HG03045 (cell line): ENCODE results near the gene CTPS2.
"Not testable (repeated sequence)": the region's sequence is repeated elsewhere in the genome, so short reads cannot be mapped to it uniquely, and the experiment has no call there.

Experiments used
- ATAC-seq: cut with Tn5 transposase; IDR thresholded peaks from one replicate; pipeline ENCODE4 v1.9.1; 2021; ENCODE audit warnings: mild to moderate bottlenecking, moderate library complexity; ENCODE audit not compliant: unreplicated experiment

Gene CTPS2

GRCh38 chrX:16658284-16658683, 54.2 kb downstream of the CTPS2 start:
- no peak for ATAC-seq

DNA sequence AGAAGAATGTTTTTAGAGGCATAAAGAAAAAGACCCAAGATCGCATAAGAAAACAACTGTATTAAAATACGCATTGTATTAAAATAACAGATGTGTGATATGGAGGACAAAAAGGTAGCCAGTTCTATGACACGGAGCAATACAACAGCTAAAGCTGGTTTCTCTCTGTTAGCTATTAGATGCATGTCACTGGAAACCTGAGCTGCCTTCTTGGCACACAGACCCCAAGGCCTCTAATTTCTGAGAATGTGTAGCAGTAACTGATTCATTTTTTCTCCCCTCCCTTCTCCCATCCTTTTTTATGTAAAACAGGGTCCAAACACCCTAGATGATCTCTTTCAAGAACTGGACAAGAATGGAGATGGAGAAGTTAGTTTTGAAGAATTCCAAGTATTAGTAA, 58.4 kb downstream of the CTPS2 start:
- ATAC-seq, result no peak

DNA sequence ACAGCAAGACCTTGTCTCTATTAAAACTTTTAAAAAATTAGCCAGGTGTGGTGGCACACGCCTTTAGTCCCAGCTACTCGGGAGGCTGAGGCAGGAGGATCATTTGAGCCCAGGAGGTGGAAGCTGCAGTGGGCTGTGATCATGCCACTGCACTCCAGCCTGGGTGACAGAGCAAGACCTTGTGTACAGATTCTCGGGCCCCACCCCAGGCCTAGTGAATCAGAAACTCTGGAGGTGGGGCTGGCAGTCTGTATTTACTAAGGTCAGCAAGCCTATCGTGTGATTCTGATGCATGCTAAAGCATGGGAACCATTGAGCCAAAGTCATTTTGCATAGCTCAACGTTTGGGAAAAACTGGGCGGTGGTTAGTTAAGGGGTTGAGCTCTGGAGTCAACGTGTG, 59.0 kb downstream of the CTPS2 start:
- ATAC-seq, result no peak

DNA sequence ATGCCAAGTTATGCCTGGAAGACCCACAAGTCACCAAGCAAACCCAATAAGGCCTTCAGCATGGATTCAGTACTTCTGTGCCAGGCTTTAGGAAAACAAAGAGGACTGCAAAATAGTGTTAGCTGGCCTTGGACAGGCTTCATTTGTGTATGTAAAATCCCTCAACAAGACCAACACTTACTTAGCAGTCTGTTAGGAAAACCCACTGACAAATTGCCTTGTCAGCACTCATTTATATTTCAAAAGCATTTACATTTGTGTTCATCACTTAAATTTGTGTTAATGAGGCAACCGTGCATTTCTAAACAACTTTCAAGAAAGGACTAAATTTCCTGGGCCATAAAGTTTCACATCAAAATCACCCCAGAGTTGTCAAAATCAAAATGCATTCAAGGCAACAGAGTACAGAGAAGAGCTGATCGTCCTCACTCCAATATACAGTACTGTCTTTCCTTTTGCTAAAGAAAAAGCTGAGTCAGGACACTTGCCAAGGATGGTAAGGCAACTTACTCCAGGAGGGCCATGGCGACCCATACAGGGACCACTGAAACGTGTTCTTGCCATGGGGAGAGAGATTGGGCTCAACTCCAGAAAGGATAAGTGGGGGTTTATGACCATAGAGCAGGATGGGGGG, 61.0 kb downstream of the CTPS2 start:
- ATAC-seq, result no peak

- ATAC-seq, result no peak
Measured at GRCh38 chrX:16649858-16650257, 62.6 kb downstream of the CTPS2 start, which contains the start of gene S100G. Gene S100G (plus strand): TSS chrX:16650158. CDS start chrX:16651007, 849 bp downstream.

DNA sequence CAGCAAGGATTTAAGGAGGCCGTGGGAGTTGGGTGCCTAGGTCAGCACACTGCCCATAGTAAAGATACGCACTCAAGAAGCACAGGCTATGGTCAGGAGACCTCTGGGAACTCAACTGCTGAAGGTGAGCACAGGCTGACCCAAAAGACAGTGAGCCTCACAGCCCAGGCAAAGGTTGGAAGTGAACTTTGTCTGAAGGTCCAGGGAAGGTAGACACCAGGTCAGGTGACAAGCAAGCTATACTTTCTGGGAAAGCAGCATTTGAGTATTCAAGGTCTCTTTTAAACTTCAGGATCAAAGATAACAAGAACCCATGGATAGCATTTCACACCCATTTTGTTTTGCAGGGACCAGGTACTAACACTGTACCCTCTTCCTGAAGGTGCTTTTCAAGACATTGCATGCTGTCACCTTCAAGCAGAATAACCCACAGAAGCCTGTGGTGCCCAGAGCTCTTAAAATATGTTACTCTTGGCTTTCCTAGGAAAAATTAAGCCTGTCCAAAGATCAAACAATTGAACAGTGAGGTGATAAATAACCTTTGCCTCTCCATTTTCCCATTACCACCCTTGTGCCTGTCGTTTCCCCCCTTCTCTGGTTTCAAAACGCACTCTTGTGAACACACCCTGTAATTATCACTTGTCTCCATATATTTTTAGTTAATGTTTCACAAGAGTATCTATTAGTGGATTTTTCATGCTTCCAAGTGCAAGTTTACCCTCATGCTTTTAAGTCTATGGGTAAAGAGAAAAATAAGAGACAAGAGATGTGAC, 65.9 kb downstream of the CTPS2 start:
- no peak for ATAC-seq

DNA sequence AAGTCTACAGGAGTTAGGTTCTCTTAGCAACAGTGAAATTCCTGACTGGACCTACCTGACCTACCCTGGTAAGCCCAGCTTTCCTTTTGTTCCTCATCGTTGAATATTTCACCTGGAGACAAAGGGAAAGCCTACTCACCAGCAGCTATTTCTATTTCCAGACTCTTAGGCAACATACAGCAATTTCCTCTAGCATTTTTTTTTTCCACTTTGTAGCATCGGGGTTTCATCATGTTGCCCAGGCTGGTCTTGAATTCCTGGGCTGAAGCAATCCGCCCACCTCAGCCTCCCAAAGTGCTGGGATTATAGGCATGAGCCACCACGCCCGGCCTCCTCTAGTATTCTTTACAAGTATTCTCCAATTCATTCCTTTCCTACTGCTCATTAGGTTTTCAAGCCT, 69.3 kb downstream of the CTPS2 start:
- ATAC-seq, result no peak

GRCh38 chrX:16640823-16641222, 71.6 kb downstream of the CTPS2 start:
- no peak for ATAC-seq

DNA sequence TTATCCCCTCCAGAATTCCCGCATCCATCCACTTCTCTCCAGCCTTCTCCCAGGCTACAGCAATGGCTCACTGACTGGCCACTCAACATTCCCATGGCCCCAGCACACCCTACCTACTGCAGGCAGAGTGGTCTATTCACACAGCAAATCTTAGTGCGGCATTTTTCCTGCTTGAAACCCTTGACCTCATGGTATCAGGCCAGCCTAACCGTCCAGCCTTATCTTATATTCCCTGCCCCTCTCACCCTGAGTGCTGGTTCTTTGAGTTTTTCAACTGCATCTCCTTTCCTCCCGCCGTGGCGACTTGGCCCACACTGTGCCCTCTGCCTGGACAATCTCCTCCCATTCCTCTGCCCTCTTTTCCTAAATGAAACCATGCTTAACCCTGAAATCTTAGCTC, 72.5 kb downstream of the CTPS2 start:
- ATAC-seq, result no peak

- no peak for ATAC-seq
Measured at GRCh38 chrX:16638533-16638932, 73.9 kb downstream of the CTPS2 start.

DNA sequence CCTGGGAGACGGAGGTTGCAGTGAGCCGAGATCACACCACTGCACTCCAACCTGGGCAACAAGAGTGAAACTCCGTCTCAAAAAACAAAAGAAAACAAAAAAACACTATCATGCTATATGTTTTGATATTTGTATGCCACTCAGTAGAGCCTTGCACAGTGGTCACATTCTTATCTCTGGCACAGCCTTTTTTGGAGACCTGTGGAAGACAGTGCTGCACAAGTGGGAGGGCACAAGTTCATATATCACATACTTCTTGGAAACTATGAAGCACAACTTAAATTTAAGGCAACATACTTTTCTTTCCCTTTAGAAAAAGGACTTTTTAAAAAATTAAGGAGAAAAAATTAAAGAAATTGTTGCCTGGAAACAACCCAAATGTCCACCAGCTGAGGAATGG, 76.9 kb downstream of the CTPS2 start:
- ATAC-seq, result no peak

GRCh38 chrX:16635040-16635439, 77.4 kb downstream of the CTPS2 start:
- ATAC-seq, result no peak

DNA sequence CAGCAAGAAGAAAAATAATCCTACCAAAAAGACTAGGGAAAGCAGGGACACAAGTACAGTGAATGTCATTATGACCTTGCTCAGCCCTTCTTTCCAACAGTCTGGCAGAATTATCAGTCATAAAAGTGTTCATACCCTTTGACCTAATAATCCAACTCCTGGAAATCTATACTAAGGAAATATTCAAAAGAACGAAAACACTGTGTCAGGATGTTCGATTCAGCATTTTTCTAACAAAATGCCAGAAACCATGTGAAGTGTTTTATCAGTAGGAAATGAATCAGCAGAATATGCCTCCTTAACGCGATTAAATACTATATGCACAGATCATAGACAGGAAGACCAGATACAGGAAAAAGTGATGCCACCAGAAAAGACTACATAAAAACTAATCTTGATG, 78.7 kb downstream of the CTPS2 start:
- ATAC-seq, result no peak

GRCh38 chrX:16629909-16630308, 82.6 kb downstream of the CTPS2 start:
- no peak for ATAC-seq

DNA sequence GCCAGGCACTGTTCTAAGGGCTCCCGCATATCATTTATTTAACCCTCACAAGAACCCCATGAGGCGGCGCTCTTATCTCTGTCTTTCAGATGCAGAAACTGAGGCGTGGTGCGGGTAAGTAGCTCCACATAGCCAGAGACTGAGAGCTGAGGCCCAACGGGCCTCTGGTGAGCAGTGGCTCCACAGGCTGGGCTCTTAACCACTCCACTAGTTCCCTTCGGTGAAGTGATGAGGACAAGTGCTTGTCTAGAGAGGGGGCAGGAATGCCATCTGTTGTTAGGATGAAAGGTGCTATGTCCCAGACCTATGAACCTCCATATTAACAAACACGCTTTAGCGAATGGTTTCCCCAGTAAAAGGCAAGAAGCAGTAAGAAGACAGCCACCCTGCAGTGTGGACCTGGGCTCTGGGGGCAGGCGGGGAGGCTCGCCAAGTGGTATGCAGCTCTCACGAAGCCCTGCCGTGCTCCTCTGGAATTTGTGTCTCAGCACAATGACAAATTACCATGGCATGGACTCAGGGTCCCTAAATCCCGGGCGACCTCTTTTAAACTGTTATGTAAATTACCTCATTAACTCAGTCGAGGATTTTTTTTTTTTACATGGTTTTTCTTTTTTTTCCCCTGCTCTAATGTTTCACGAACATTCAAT, 83.4 kb downstream of the CTPS2 start:
- no peak for ATAC-seq

- ATAC-seq, result not testable (repeated sequence)
Measured at GRCh38 chrX:16628511-16628910, 84.0 kb downstream of the CTPS2 start.

DNA sequence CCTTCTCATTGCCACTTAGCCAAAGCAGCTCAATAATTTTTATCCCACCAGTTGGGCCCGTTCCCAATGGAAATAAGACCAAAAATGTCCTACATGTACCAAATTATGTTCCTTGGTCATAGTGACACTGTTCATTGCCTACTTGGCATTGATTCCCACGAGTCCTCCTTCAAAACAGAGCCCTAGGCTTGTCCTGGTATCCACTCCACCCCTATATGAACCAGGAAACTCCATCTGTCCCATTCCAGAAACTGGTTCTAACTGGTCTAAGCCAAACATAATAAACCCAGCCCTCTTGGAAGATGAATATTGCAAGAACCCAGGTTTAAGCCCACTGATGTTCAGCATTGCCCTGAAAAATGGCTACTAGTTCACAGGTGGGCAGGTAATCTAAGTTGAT, 93.4 kb downstream of the CTPS2 start:
- no peak for ATAC-seq

GRCh38 chrX:16618422-16618821, 94.0 kb downstream of the CTPS2 start:
- no peak for ATAC-seq

- no peak for ATAC-seq
Measured at GRCh38 chrX:16617382-16617781, 95.1 kb downstream of the CTPS2 start.

DNA sequence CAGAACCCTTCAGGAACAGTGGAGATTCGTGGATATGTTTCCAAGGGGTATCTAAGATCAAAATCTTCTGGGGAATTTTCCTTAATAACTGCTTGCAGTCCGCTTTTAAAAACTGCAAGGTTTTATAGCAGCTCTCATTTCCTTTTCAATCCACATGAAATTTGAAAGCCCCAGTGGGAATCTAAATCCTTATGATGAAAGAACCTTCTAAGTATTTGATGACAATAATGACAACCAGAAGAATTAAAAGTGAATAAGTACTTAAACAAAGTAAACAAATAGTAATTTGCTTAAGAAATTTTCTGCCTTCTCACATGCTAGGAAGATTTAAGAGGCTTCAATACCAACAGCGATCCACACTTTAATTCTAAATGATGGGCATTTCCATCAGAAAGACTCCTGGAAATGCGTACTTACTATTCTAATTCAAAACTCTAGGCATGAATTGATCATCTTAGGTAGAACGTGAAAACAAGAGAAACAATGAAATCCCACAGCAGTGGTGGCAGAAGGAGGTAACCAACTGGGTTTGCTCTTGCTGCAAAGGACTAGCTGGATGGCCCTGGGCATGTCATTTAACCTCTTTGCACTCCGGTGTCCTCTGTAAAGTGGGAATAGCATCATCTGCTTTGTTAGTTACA, 100.1 kb downstream of the CTPS2 start:
- no peak for ATAC-seq

DNA sequence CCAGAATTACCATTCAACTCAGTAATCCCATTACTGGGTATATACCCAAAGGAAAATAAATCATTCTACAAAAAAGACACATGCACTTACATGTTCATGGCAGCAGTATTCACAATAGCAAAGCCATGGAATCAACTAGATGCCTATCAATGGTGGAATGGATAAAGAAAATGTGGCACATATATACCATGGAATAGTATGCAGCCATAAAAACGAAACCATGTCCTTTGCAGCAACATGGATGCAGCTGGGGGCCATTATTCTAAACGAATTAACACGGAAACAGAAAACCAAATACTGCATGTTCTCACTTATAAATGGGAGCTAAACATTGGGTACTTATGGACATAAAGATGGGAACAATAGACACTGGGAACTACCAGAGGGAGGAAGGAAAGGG, 101.8 kb downstream of the CTPS2 start:
- ATAC-seq, result not testable (repeated sequence)
